SK-N-SH (cell line): ENCODE data around the gene ESYT1. TPM values are rescaled to one million over a fixed set of nuclear protein-coding genes. Genes with fewer than 3 reads are reported as not detected.

Experiments
- CTCF ChIA-PET: fragments of 300-600, 350-600 bp; formaldehyde crosslinking; extraction: SDS; loops from one replicate; lab custom pipeline; 2021; lab: Yijun Ruan, JAX
- POLR2A ChIA-PET: fragments of 350-600 bp; sonication (Branson Sonifier 250); formaldehyde crosslinking; extraction: SDS; loops from one replicate; lab custom pipeline; 2020; ENCODE audit warnings: antibody characterized with exemption, inconsistent platforms; lab: Yijun Ruan, JAX
- DNase-seq: peaks from one replicate; pipeline ENCODE4 v3.0.0; 2012
- H2AFZ ChIP-seq: fragments of 200-600 bp; sonication (generic); 2 replicates; pipeline ENCODE4 v1.8.1; 2016; ENCODE audit warnings: antibody characterized with exemption, mild to moderate bottlenecking, low read depth
- H3F3A ChIP-seq: fragments of 200-600 bp; sonication (generic); replicated peaks from 2 replicates; pipeline ENCODE3; 2016; ENCODE audit warnings: antibody characterized with exemption, mild to moderate bottlenecking; ENCODE audit not compliant: insufficient read depth
- H3K27ac ChIP-seq, 2 experiments: fragments of 200-500 bp in 1 of 2; fragments of 200-600 bp in 1 of 2; sonication (Bioruptor generic) in 1 of 2; sonication (generic), shearing (Covaris generic) in 1 of 2; 2 replicates each; pipeline versions ENCODE4 v1.5.1 to v1.6.1; 2014 to 2016; ENCODE audit warnings: low read depth in 2 of 2, inconsistent platforms in 1 of 2, low read length in 1 of 2, mild to moderate bottlenecking in 1 of 2, mixed read lengths in 1 of 2
- H3K27me3 ChIP-seq: fragments of 200-600 bp; sonication (generic), shearing (Covaris generic); 2 replicates; pipeline ENCODE4 v1.6.1; 2016; ENCODE audit warnings: mixed run types; ENCODE audit not compliant: insufficient read depth
- H3K36me3 ChIP-seq, 2 experiments: fragments of 200-500 bp in 1 of 2; fragments of 200-600 bp in 1 of 2; sonication (Bioruptor generic) in 1 of 2; sonication (generic) in 1 of 2; replicated peaks in 1 of 2; 2 replicates each; pipeline versions ENCODE3 to v1.5.1; 2014 to 2016; ENCODE audit warnings: low read length in 1 of 2, mild to moderate bottlenecking in 1 of 2; ENCODE audit not compliant: insufficient read depth in 2 of 2, control insufficient read depth in 1 of 2
- H3K4me1 ChIP-seq, 2 experiments: fragments of 200-500 bp in 1 of 2; fragments of 200-600 bp in 1 of 2; sonication (Bioruptor generic) in 1 of 2; sonication (generic), shearing (Covaris generic) in 1 of 2; 2 replicates each; pipeline versions ENCODE4 v1.5.1 to v1.6.1; 2014 to 2016; ENCODE audit warnings: low read depth in 1 of 2, low read length in 1 of 2, mixed run types in 1 of 2; ENCODE audit not compliant: insufficient read depth in 2 of 2, control insufficient read depth in 1 of 2
- H3K4me2 ChIP-seq: fragments of 200-600 bp; sonication (generic), shearing (Covaris generic); 2 replicates; pipeline ENCODE4 v1.6.1; 2017; ENCODE audit warnings: mixed run types
- H3K4me3 ChIP-seq, 2 experiments: fragments of 200-500 bp in 1 of 2; fragments of 200-600 bp in 1 of 2; sonication (Bioruptor generic) in 1 of 2; sonication (generic), shearing (Covaris generic) in 1 of 2; 2 replicates each; pipeline versions ENCODE4 v1.5.1 to v1.8.1; 2014 to 2016; ENCODE audit warnings: low read depth in 2 of 2, inconsistent platforms in 1 of 2, low read length in 1 of 2, mild to moderate bottlenecking in 1 of 2, mixed read lengths in 1 of 2, moderate library complexity in 1 of 2
- H3K79me2 ChIP-seq: fragments of 200-600 bp; sonication (generic); 2 replicates; pipeline ENCODE4 v1.8.1; 2017; ENCODE audit warnings: mild to moderate bottlenecking; ENCODE audit not compliant: insufficient read depth
- H3K9ac ChIP-seq: fragments of 200-600 bp; sonication (generic); 2 replicates; pipeline ENCODE4 v1.6.1; 2017; ENCODE audit warnings: mixed run types
- H3K9me2 ChIP-seq: fragments of 200-600 bp; sonication (generic); 2 replicates; pipeline ENCODE4 v1.6.1; 2017; ENCODE audit warnings: mixed run types
- H3K9me3 ChIP-seq: fragments of 200-600 bp; sonication (generic); 2 replicates; pipeline ENCODE4 v1.6.1; 2017; ENCODE audit warnings: mixed run types, mild to moderate bottlenecking, moderate library complexity
- H4K20me1 ChIP-seq: fragments of 200-600 bp; sonication (generic); 2 replicates; pipeline ENCODE4 v1.6.1; 2017; ENCODE audit warnings: mild to moderate bottlenecking, mixed run types; ENCODE audit not compliant: insufficient read depth
- CHD2 ChIP-seq: fragments of 150-350 bp; IDR thresholded peaks from 2 replicates; pipeline ENCODE4 v1.6.1; 2018; ENCODE audit warnings: low read length; ENCODE audit not compliant: partially characterized antibody
- CTCF ChIP-seq: fragments of 200-600 bp; sonication (generic); IDR thresholded peaks from 2 replicates; pipeline ENCODE4 v1.6.1; 2017; ENCODE audit warnings: antibody characterized with exemption, mild to moderate bottlenecking, moderate library complexity
- EP300 ChIP-seq, 2 experiments: IDR thresholded peaks; 2 replicates each; pipeline versions ENCODE4 v1.4.0 to v1.6.1; 2012; ENCODE audit warnings: borderline replicate concordance in 1 of 2, low read depth in 1 of 2, low read length in 1 of 2
- FOXJ3 ChIP-seq: sonication (generic); formaldehyde crosslinking; IDR thresholded peaks from 2 replicates; pipeline ENCODE4 v1.5.1; 2020; ENCODE audit warnings: mild to moderate bottlenecking, missing genetic modification reagents
- IRF3 ChIP-seq: fragments of 150-350 bp; IDR thresholded peaks from 2 replicates; pipeline ENCODE4 v1.6.1; 2016; ENCODE audit warnings: mild to moderate bottlenecking, low read depth, low read length
- JUND ChIP-seq: IDR thresholded peaks from 2 replicates; pipeline ENCODE4 v1.4.0; 2012
- MXI1 ChIP-seq: IDR thresholded peaks from 2 replicates; pipeline ENCODE4 v1.6.1; 2012; ENCODE audit warnings: mild to moderate bottlenecking, low read depth, low read length, improper control_type of control experiment
- RAD21 ChIP-seq: IDR thresholded peaks from 2 replicates; pipeline ENCODE4 v1.6.1; 2012; ENCODE audit warnings: mild to moderate bottlenecking, low read length
- RXRA ChIP-seq: IDR thresholded peaks from 2 replicates; pipeline ENCODE4 v1.4.0; 2012; ENCODE audit warnings: low read depth, mild to moderate bottlenecking, borderline replicate concordance
- SMC3 ChIP-seq: IDR thresholded peaks from 2 replicates; pipeline ENCODE4 v1.6.1; 2012; ENCODE audit warnings: low read depth, low read length, improper control_type of control experiment
- TAF1 ChIP-seq: IDR thresholded peaks from 2 replicates; pipeline ENCODE4 v1.6.1; 2012; ENCODE audit warnings: low read depth, mild to moderate bottlenecking, low read length, moderate library complexity, borderline replicate concordance
- TCF12 ChIP-seq: IDR thresholded peaks from 2 replicates; pipeline ENCODE4 v1.4.0; 2012
- YY1 ChIP-seq: IDR thresholded peaks from 2 replicates; pipeline ENCODE4 v1.4.0; 2012; ENCODE audit warnings: low read depth, mild to moderate bottlenecking
- WGBS: methylation state at CpG from one replicate; pipeline ENCODE4 v1.1.6; 2017; ENCODE audit warnings: low lambda C conversion rate; 5-methylcytosine and 5-hydroxymethylcytosine counted together
- polyA plus RNA-seq, 3 experiments: library from polyadenylated mRNA; depleted of rRNA; stranded (reverse); fragments of >200 nt; gene quantifications; 2 replicates each; pipeline ENCODE4 v1.2.3, GENCODE V29; 2012
- TF ChIP-seq, protein P1 (sequence below): IDR thresholded peaks from 2 replicates; pipeline ENCODE4 v1.4.0; 2012; ENCODE audit warnings: low read depth
- TF ChIP-seq, protein P2 (sequence below): IDR thresholded peaks from 2 replicates; pipeline ENCODE4; 2012

Gene ESYT1
- polyA plus RNA-seq, 1 of the 3 experiments (the other 2 are of a cell fraction): 132 TPM

- TF ChIP-seq RXRA (no peak), IRF3 (no peak), EP300 (IDR thresholded peaks at IDR 0.05; ENCODE audit: borderline replicate concordance in 1 of 2, low read depth in 1 of 2, low read length in 1 of 2) (no peak)
- TF ChIP-seq, protein P1, sequence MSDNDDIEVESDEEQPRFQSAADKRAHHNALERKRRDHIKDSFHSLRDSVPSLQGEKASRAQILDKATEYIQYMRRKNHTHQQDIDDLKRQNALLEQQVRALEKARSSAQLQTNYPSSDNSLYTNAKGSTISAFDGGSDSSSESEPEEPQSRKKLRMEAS: no peak
These were observed 15.8 kb downstream of the ESYT1 start (continued) for GRCh38 chr12:56143870-56144269.

GRCh38 chr12:56145217-56145616, 17.1 kb downstream of the ESYT1 start:
- TF ChIP-seq FOXJ3 (CRISPR knock-in tag) (no peak), YY1 (no peak), CTCF (no peak), MXI1 (no peak)
- H2AFZ ChIP-seq: no peak overlapping the region
- CTCF ChIA-PET: interaction anchor here (0.9 to 2.1 kb wide), 2 partner anchors 16 to 19 kb away, joined by 3 to 7 read pairs; no protein-coding TSS in a partner anchor
- POLR2A ChIA-PET: no interaction called here
- H3K9me3 ChIP-seq: no peaks in the 10 kb centered on the region
- 95% methylated on average over 3 of the region's 3 CpGs for WGBS
- H3K4me3 ChIP-seq: no peak overlapping the region
- no peaks in the 10 kb centered on the region for H3K27me3 ChIP-seq
- H3K4me2 ChIP-seq: no peak overlapping the region
- H3K79me2 ChIP-seq: no peaks in the 10 kb centered on the region
- no peaks in the 10 kb centered on the region for H4K20me1 ChIP-seq
- H3K27ac ChIP-seq: no peak overlapping the region
- no peaks in the 10 kb centered on the region for H3K9me2 ChIP-seq
- H3K4me1 ChIP-seq: peaks cover 0 to 2% of the 10 kb centered on the region in 2 experiments; a peak in 1 of 4 replicates
- H3F3A ChIP-seq: peaks cover 15% of the 10 kb centered on the region
- no peak for DNase-seq
- peaks cover 12 to 36% of the 10 kb centered on the region in 2 experiments for H3K36me3 ChIP-seq
- H3K9ac ChIP-seq: no peak overlapping the region

GRCh38 chr12:56146492-56147460, 18.7 kb downstream of the ESYT1 start:
- no peaks in the 10 kb centered on the region for H4K20me1 ChIP-seq
- peaks cover 6 to 9% of the 10 kb centered on the region in 2 experiments; a peak in 3 of 4 replicates for H3K4me1 ChIP-seq
- TF ChIP-seq TCF12 (no peak), CHD2 (no peak), MXI1 (no peak), RXRA (no peak), SMC3 (no peak), TAF1 (no peak), YY1 (no peak), RAD21 (no peak), JUND (no peak)
- TF ChIP-seq, protein P2, sequence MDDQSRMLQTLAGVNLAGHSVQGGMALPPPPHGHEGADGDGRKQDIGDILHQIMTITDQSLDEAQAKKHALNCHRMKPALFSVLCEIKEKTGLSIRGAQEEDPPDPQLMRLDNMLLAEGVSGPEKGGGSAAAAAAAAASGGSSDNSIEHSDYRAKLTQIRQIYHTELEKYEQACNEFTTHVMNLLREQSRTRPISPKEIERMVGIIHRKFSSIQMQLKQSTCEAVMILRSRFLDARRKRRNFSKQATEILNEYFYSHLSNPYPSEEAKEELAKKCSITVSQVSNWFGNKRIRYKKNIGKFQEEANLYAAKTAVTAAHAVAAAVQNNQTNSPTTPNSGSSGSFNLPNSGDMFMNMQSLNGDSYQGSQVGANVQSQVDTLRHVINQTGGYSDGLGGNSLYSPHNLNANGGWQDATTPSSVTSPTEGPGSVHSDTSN: no peak
- TF ChIP-seq, all 33 proteins: peak for 0
- no peak overlapping the region for H3K4me3 ChIP-seq
- H3K4me2 ChIP-seq: no peak overlapping the region
- no peaks in the 10 kb centered on the region for H3K79me2 ChIP-seq
- H3K9me2 ChIP-seq: no peaks in the 10 kb centered on the region
- no peak overlapping the region for H2AFZ ChIP-seq
- CTCF ChIA-PET: no interaction called here
- H3K27me3 ChIP-seq: no peaks in the 10 kb centered on the region
- peaks cover 3 to 29% of the 10 kb centered on the region in 2 experiments for H3K36me3 ChIP-seq
- H3K9me3 ChIP-seq: no peaks in the 10 kb centered on the region
- H3K9ac ChIP-seq: no peak overlapping the region
- no peak for DNase-seq
- WGBS: 85% methylated on average over 13 of the region's 13 CpGs
- H3K27ac ChIP-seq: peak overlapping the region in 1 of 2 experiments; percentile 13; a peak in 1 of 4 replicates
- H3F3A ChIP-seq: peaks cover 21% of the 10 kb centered on the region
- POLR2A ChIA-PET: interaction anchor here (0.6 to 1.1 kb wide), 3 partner anchors 19 to 26 kb away, joined by 3 to 4 read pairs (median 3); partner anchors contain the start of gene ESYT1
